Gastrocnemius medialis (tissue), 4 donors: ENCODE data around the gene CHRNA5. TPM values are rescaled to one million over a fixed set of nuclear protein-coding genes. Genes with fewer than 3 reads are reported as not detected.

Source experiments
- ATAC-seq, 2 donors: fragments of 150-250 bp; one replicate each; pipeline ENCODE4 v1.9.1; 2016
- DNase-seq, 2 donors: peaks; one replicate each; pipeline ENCODE4 v3.0.0-alpha.2; 2019
- H3K27ac ChIP-seq, 4 donors: fragments of 200-600 bp; sonication (generic); 1 replicate in 1 of 4; 2 replicates in 3 of 4; pipeline ENCODE4 v1.5.1; 2016 to 2018; ENCODE audit warnings: mild to moderate bottlenecking in 2 of 4, moderate library complexity in 1 of 4
- H3K27me3 ChIP-seq, 3 donors: fragments of 200-600 bp; sonication (generic) in 2 of 3; 1 replicate in 1 of 3; 2 replicates in 2 of 3; pipeline versions ENCODE4 v1.5.1 to v1.6.0; 2016 to 2019; ENCODE audit warnings: mild to moderate bottlenecking in 1 of 3, moderate library complexity in 1 of 3
- H3K36me3 ChIP-seq, 2 donors: fragments of 200-600 bp; sonication (generic) in 1 of 2; one replicate each; pipeline ENCODE4 v1.5.1; 2017 to 2018
- H3K4me1 ChIP-seq, 2 donors: fragments of 200-600 bp; sonication (generic) in 1 of 2; one replicate each; pipeline ENCODE4 v1.5.1; 2016 to 2017; ENCODE audit warnings: mild to moderate bottlenecking in 2 of 2
- H3K4me3 ChIP-seq, 4 donors: fragments of 200-600 bp; sonication (generic) in 3 of 4; 1 replicate in 1 of 4; 2 replicates in 3 of 4; pipeline ENCODE4 v1.5.1; 2016 to 2019; ENCODE audit warnings: mild to moderate bottlenecking in 2 of 4
- H3K9me3 ChIP-seq, 3 donors: fragments of 200-600 bp; sonication (generic) in 2 of 3; 1 replicate in 1 of 3; 2 replicates in 2 of 3; pipeline ENCODE4 v1.5.1; 2016 to 2019
- POLR2A ChIP-seq, 2 donors: fragments of 450-650 bp; IDR thresholded peaks; one replicate each; pipeline ENCODE4 v1.6.1; 2017; ENCODE audit warnings: antibody characterized with exemption in 2 of 2, mild to moderate bottlenecking in 2 of 2, moderate library complexity in 2 of 2
- in situ Hi-C, 4 donors: fragments of 200-750 bp; cut with MboI; loops; one replicate each; pipeline versions ENCODE4 v1.15.0 to v1.8.0; 2017; ENCODE audit warnings: low sequenced_read_pairs in 4 of 4
- intact Hi-C: fragments of 100-400 bp; cut with DNase I; formaldehyde crosslinking; loops from one replicate; pipeline ENCODE4 v1.15.1; 2023; ENCODE audit warnings: low total_unique reads
- total RNA-seq, 4 donors: library from RNA; depleted of rRNA; stranded (reverse); fragments of >200 nt; gene quantifications; one replicate each; pipeline versions ENCODE4 v1.1.0 to v1.2.3, GENCODE V29; 2016
- TF ChIP-seq, protein P1 (sequence below), 5 experiments: fragments of 450-650 bp in 3 of 5; fragments of 200-600 bp in 2 of 5; sonication (generic) in 2 of 5; IDR thresholded peaks in 4 of 5; conservative IDR thresholded peaks in 1 of 5; 1 replicate in 4 of 5; 2 replicates in 1 of 5; pipeline ENCODE4 v1.5.1; 2016 to 2019; ENCODE audit warnings: antibody characterized with exemption in 5 of 5, mild to moderate bottlenecking in 3 of 5, moderate library complexity in 3 of 5

Gene CHRNA5
- total RNA-seq, 4 donors from 2014 or later, result 0.07 to 1.6 (median 0.71) TPM

GRCh38 chr15:78633348-78633747 lies 68.0 kb downstream of the CHRNA5 start:
- in situ Hi-C loops, result loop anchor here in 1 of 4 donors (25.0 kb wide), 1 partner anchor 554 kb away; no protein-coding TSS in a partner anchor
- intact Hi-C loops, result no loop called here
- no peak for TF ChIP-seq POLR2A (IDR thresholded peaks at IDR 0.05)
- H3K9me3 ChIP-seq, result peaks cover 0 to 6% (median 0%) of the 10 kb centered on the region in 3 donors
- peaks cover 0 to 4% (median 0%) of the 10 kb centered on the region in 3 donors for H3K27me3 ChIP-seq
- ATAC-seq (no peak), DNase-seq (no peak)
- no peak overlapping the region for H3K4me3 ChIP-seq
- no peaks in the 10 kb centered on the region for H3K36me3 ChIP-seq
- no peak overlapping the region for H3K27ac ChIP-seq
- H3K4me1 ChIP-seq, result no peaks in the 10 kb centered on the region

- DNase-seq (no peak), ATAC-seq (no peak)
- intact Hi-C loops, result loop anchor here (5.0 kb wide), 1 partner anchor 118 kb away; no protein-coding TSS in a partner anchor
- peaks cover 0 to 4% (median 0%) of the 10 kb centered on the region in 3 donors for H3K27me3 ChIP-seq
- TF ChIP-seq, protein P1, sequence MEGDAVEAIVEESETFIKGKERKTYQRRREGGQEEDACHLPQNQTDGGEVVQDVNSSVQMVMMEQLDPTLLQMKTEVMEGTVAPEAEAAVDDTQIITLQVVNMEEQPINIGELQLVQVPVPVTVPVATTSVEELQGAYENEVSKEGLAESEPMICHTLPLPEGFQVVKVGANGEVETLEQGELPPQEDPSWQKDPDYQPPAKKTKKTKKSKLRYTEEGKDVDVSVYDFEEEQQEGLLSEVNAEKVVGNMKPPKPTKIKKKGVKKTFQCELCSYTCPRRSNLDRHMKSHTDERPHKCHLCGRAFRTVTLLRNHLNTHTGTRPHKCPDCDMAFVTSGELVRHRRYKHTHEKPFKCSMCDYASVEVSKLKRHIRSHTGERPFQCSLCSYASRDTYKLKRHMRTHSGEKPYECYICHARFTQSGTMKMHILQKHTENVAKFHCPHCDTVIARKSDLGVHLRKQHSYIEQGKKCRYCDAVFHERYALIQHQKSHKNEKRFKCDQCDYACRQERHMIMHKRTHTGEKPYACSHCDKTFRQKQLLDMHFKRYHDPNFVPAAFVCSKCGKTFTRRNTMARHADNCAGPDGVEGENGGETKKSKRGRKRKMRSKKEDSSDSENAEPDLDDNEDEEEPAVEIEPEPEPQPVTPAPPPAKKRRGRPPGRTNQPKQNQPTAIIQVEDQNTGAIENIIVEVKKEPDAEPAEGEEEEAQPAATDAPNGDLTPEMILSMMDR (IDR thresholded peaks at IDR 0.05 in 4 of 5, conservative IDR thresholded peaks at IDR 0.05 in 1 of 5), result no peak
- no peak for TF ChIP-seq POLR2A (IDR thresholded peaks at IDR 0.05)
- H3K27ac ChIP-seq, result no peak overlapping the region
- H3K4me1 ChIP-seq, result no peaks in the 10 kb centered on the region
- in situ Hi-C loops, result loop anchor here in 1 of 4 donors (25.0 kb wide), 1 partner anchor 553 kb away; no protein-coding TSS in a partner anchor
- H3K36me3 ChIP-seq, result no peaks in the 10 kb centered on the region
- peaks cover 0 to 6% (median 0%) of the 10 kb centered on the region in 3 donors for H3K9me3 ChIP-seq
- H3K4me3 ChIP-seq, result no peak overlapping the region
Observed at GRCh38 chr15:78634210-78635145, 69.2 kb downstream of the CHRNA5 start.

- in situ Hi-C loops, result loop anchor here in 1 of 4 donors (25.0 kb wide), 1 partner anchor 552 kb away; no protein-coding TSS in a partner anchor
- ATAC-seq (no peak), DNase-seq (no peak)
- no peak overlapping the region for H3K4me3 ChIP-seq
- H3K27ac ChIP-seq, result no peak overlapping the region
- peaks cover 0 to 7% (median 4%) of the 10 kb centered on the region in 3 donors for H3K27me3 ChIP-seq
- peaks cover 0 to under 1% of the 10 kb centered on the region in 2 donors for H3K4me1 ChIP-seq
- H3K36me3 ChIP-seq, result no peaks in the 10 kb centered on the region
- H3K9me3 ChIP-seq, result peaks cover 0 to 6% (median 0%) of the 10 kb centered on the region in 3 donors
- TF ChIP-seq, protein P1 (IDR thresholded peaks at IDR 0.05 in 4 of 5, conservative IDR thresholded peaks at IDR 0.05 in 1 of 5), result no peak
- TF ChIP-seq POLR2A (IDR thresholded peaks at IDR 0.05), result no peak
- intact Hi-C loops, result loop anchor here (5.0 kb wide), 1 partner anchor 117 kb away; no protein-coding TSS in a partner anchor
Observed at GRCh38 chr15:78635346-78635745, 70.0 kb downstream of the CHRNA5 start.

DNA sequence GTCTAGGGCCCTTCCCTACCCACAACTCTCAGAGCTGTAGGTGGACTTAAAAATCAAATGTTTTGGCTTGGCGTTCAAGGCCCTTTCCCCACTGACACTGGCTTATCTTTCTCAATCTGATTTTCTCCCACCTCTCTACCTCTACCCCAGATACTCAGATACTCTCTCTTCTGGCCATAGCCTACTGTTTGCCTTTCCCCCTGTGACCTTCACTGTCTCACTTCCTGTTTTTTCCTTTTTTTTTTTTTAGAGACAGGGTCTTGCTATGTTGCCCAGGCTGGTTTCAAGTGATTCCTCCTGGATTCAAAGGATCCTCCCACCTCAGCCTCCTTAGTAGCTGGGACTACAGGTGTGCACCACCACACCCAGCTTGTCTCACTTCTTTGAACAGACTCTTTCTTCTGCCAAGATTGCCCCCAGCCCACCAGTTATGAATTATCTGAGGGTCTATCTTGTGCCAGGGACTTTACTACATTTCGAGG lies 71.1 kb downstream of the CHRNA5 start:
- peaks cover 0 to 8% of the 10 kb centered on the region in 2 donors for H3K4me1 ChIP-seq
- no peaks in the 10 kb centered on the region for H3K36me3 ChIP-seq
- H3K9me3 ChIP-seq, result peaks cover 0 to 6% (median 0%) of the 10 kb centered on the region in 3 donors
- intact Hi-C loops (loop anchor here (5.0 kb wide), 1 partner anchor 116 kb away; no protein-coding TSS in a partner anchor), in situ Hi-C loops (loop anchor here in 1 of 4 donors (25.0 kb wide), 1 partner anchor 551 kb away; no protein-coding TSS in a partner anchor)
- DNase-seq (no peak), ATAC-seq (no peak)
- H3K4me3 ChIP-seq, result no peak overlapping the region
- peaks cover 0 to 17% (median 14%) of the 10 kb centered on the region in 3 donors for H3K27me3 ChIP-seq
- TF ChIP-seq, protein P1 (IDR thresholded peaks at IDR 0.05 in 4 of 5, conservative IDR thresholded peaks at IDR 0.05 in 1 of 5), result no peak
- no peak for TF ChIP-seq POLR2A (IDR thresholded peaks at IDR 0.05)
- H3K27ac ChIP-seq, result no peak overlapping the region
